HepG2 (cell line): ENCODE data around the gene INHA.

Experiments used
- GPN1 ChIP-seq: sonication (generic); formaldehyde crosslinking; IDR thresholded peaks from 2 replicates; pipeline ENCODE4 v1.5.1; 2020; ENCODE audit warnings: missing genetic modification reagents, borderline replicate concordance
- HNRNPK ChIP-seq: fragments of 200-400 bp; formaldehyde crosslinking; IDR thresholded peaks from 2 replicates; pipeline ENCODE4 v1.6.1; 2018; ENCODE audit warnings: low read length, low read depth, moderate library complexity, mild to moderate bottlenecking; ENCODE audit not compliant: poor library complexity, severe bottlenecking
- MXI1 ChIP-seq: IDR thresholded peaks from 3 replicates; pipeline ENCODE4 v1.6.1; 2012; ENCODE audit warnings: low read depth, low read length, inconsistent platforms, borderline replicate concordance
- SIN3B ChIP-seq: fragments of 150-350 bp; IDR thresholded peaks from 2 replicates; pipeline ENCODE4 v1.6.1; 2014; ENCODE audit warnings: low read length
- SP1 ChIP-seq, 2 experiments: fragments of 450-650 bp in 1 of 2; sonication (generic) in 1 of 2; formaldehyde crosslinking in 1 of 2; IDR thresholded peaks; 2 replicates each; pipeline versions ENCODE4 v1.4.0 to v1.6.1; 2016 to 2020; ENCODE audit warnings: missing genetic modification reagents in 1 of 2
- TAF1 ChIP-seq: sonication (generic); formaldehyde crosslinking; IDR thresholded peaks from 2 replicates; pipeline ENCODE4 v1.4.0; 2020; ENCODE audit warnings: missing genetic modification reagents
- TARDBP ChIP-seq: sonication (generic); formaldehyde crosslinking; IDR thresholded peaks from 2 replicates; pipeline ENCODE4 v1.8.0; 2022; ENCODE audit warnings: mild to moderate bottlenecking, missing genetic modification reagents
- TCF12 ChIP-seq, 2 experiments: fragments of 450-650 bp in 1 of 2; sonication (generic) in 1 of 2; formaldehyde crosslinking in 1 of 2; IDR thresholded peaks; 2 replicates each; pipeline versions ENCODE4 v1.6.1 to v1.8.0; 2017 to 2022; ENCODE audit warnings: antibody characterized with exemption in 1 of 2, mild to moderate bottlenecking in 1 of 2, missing genetic modification reagents in 1 of 2, moderate library complexity in 1 of 2
- ZBTB21 ChIP-seq: sonication (generic); formaldehyde crosslinking; IDR thresholded peaks from 2 replicates; pipeline ENCODE4 v1.4.0; 2020; ENCODE audit warnings: missing genetic modification reagents
- TF ChIP-seq, protein P1 (sequence below): sonication (generic); formaldehyde crosslinking; IDR thresholded peaks from 2 replicates; pipeline ENCODE4 v1.4.0; 2020; ENCODE audit warnings: low read depth, missing genetic modification reagents
- TF ChIP-seq, protein P2 (sequence below): sonication (generic); formaldehyde crosslinking; IDR thresholded peaks from 2 replicates; pipeline ENCODE4 v1.5.0; 2020; ENCODE audit warnings: mild to moderate bottlenecking, missing genetic modification reagents, moderate library complexity
- TF ChIP-seq, protein P3 (sequence below): sonication (generic); formaldehyde crosslinking; conservative IDR thresholded peaks from 2 replicates; pipeline ENCODE4 v1.4.0; 2020; ENCODE audit warnings: missing genetic modification reagents
- TF ChIP-seq, protein P4 (sequence below): sonication (generic); formaldehyde crosslinking; IDR thresholded peaks from 2 replicates; pipeline ENCODE4 v1.4.0; 2020; ENCODE audit warnings: missing genetic modification reagents

- TF ChIP-seq ZBTB21 (CRISPR knock-in tag) (no peak), HNRNPK (no peak), TARDBP (CRISPR knock-in tag) (no peak), GPN1 (CRISPR knock-in tag) (no peak), SP1 (IDR thresholded peaks at IDR 0.05) (no peak), SP1 (CRISPR knock-in tag; IDR thresholded peaks at IDR 0.05) (no peak), MXI1 (no peak), SIN3B (no peak), TAF1 (no peak), TCF12 (IDR thresholded peaks at IDR 0.05) (no peak), TCF12 (CRISPR knock-in tag; IDR thresholded peaks at IDR 0.05) (no peak)
- TF ChIP-seq, protein P1, sequence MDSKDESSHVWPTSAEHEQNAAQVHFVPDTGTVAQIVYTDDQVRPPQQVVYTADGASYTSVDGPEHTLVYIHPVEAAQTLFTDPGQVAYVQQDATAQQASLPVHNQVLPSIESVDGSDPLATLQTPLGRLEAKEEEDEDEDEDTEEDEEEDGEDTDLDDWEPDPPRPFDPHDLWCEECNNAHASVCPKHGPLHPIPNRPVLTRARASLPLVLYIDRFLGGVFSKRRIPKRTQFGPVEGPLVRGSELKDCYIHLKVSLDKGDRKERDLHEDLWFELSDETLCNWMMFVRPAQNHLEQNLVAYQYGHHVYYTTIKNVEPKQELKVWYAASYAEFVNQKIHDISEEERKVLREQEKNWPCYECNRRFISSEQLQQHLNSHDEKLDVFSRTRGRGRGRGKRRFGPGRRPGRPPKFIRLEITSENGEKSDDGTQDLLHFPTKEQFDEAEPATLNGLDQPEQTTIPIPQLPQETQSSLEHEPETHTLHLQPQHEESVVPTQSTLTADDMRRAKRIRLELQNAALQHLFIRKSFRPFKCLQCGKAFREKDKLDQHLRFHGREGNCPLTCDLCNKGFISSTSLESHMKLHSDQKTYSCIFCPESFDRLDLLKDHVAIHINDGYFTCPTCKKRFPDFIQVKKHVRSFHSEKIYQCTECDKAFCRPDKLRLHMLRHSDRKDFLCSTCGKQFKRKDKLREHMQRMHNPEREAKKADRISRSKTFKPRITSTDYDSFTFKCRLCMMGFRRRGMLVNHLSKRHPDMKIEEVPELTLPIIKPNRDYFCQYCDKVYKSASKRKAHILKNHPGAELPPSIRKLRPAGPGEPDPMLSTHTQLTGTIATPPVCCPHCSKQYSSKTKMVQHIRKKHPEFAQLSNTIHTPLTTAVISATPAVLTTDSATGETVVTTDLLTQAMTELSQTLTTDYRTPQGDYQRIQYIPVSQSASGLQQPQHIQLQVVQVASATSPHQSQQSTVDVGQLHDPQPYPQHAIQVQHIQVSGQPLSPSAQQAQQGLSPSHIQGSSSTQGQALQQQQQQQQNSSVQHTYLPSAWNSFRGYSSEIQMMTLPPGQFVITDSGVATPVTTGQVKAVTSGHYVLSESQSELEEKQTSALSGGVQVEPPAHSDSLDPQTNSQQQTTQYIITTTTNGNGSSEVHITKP (CRISPR knock-in tag): no peak
- TF ChIP-seq, protein P2, sequence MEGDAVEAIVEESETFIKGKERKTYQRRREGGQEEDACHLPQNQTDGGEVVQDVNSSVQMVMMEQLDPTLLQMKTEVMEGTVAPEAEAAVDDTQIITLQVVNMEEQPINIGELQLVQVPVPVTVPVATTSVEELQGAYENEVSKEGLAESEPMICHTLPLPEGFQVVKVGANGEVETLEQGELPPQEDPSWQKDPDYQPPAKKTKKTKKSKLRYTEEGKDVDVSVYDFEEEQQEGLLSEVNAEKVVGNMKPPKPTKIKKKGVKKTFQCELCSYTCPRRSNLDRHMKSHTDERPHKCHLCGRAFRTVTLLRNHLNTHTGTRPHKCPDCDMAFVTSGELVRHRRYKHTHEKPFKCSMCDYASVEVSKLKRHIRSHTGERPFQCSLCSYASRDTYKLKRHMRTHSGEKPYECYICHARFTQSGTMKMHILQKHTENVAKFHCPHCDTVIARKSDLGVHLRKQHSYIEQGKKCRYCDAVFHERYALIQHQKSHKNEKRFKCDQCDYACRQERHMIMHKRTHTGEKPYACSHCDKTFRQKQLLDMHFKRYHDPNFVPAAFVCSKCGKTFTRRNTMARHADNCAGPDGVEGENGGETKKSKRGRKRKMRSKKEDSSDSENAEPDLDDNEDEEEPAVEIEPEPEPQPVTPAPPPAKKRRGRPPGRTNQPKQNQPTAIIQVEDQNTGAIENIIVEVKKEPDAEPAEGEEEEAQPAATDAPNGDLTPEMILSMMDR (CRISPR knock-in tag): no peak
- TF ChIP-seq, protein P3, sequence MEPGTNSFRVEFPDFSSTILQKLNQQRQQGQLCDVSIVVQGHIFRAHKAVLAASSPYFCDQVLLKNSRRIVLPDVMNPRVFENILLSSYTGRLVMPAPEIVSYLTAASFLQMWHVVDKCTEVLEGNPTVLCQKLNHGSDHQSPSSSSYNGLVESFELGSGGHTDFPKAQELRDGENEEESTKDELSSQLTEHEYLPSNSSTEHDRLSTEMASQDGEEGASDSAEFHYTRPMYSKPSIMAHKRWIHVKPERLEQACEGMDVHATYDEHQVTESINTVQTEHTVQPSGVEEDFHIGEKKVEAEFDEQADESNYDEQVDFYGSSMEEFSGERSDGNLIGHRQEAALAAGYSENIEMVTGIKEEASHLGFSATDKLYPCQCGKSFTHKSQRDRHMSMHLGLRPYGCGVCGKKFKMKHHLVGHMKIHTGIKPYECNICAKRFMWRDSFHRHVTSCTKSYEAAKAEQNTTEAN: no peak
- TF ChIP-seq, protein P4, sequence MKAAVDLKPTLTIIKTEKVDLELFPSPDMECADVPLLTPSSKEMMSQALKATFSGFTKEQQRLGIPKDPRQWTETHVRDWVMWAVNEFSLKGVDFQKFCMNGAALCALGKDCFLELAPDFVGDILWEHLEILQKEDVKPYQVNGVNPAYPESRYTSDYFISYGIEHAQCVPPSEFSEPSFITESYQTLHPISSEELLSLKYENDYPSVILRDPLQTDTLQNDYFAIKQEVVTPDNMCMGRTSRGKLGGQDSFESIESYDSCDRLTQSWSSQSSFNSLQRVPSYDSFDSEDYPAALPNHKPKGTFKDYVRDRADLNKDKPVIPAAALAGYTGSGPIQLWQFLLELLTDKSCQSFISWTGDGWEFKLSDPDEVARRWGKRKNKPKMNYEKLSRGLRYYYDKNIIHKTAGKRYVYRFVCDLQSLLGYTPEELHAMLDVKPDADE: no peak
Measured at GRCh38 chr2:219545295-219545942, 26.7 kb upstream of the INHA start.
